IMR-90 (cell line): ENCODE data around the gene TNNI2.

Experiments used
- CEBPB ChIP-seq: IDR thresholded peaks from 2 replicates; pipeline ENCODE4 v1.6.1; 2012; ENCODE audit warnings: low read depth, low read length, improper control_type of control experiment
- CHD1 ChIP-seq: IDR thresholded peaks from 2 replicates; pipeline ENCODE4 v1.6.1; 2012; ENCODE audit warnings: low read depth, low read length, improper control_type of control experiment
- CTCF ChIP-seq: conservative IDR thresholded peaks from 2 replicates; pipeline ENCODE4 v1.5.1; 2012; ENCODE audit warnings: mild to moderate bottlenecking, low read depth, low read length, improper control_type of control experiment
- FOS ChIP-seq: fragments of 150-350 bp; IDR thresholded peaks from 2 replicates; pipeline ENCODE4 v1.6.1; 2016; ENCODE audit warnings: low read depth, low read length
- MAFK ChIP-seq: IDR thresholded peaks from 2 replicates; pipeline ENCODE4 v1.6.1; 2012; ENCODE audit warnings: low read depth, low read length, improper control_type of control experiment
- MXI1 ChIP-seq: IDR thresholded peaks from 2 replicates; pipeline ENCODE4 v1.6.1; 2012; ENCODE audit warnings: low read depth, mild to moderate bottlenecking, low read length, moderate library complexity, borderline replicate concordance
- POLR2A ChIP-seq: IDR thresholded peaks from 2 replicates; pipeline ENCODE4 v1.6.1; 2012; ENCODE audit warnings: mild to moderate bottlenecking, low read depth, low read length
- RAD21 ChIP-seq: IDR thresholded peaks from 2 replicates; pipeline ENCODE4 v1.6.1; 2012; ENCODE audit warnings: low read length, improper control_type of control experiment
- SMC3 ChIP-seq: fragments of 150-350 bp; IDR thresholded peaks from 2 replicates; pipeline ENCODE4 v1.6.1; 2016; ENCODE audit warnings: low read depth, mild to moderate bottlenecking, antibody characterized with exemption, low read length, moderate library complexity
- USF2 ChIP-seq: fragments of 150-350 bp; IDR thresholded peaks from 2 replicates; pipeline ENCODE4 v1.6.1; 2017; ENCODE audit warnings: mild to moderate bottlenecking, antibody characterized with exemption, low read length, low read depth

GRCh38 chr11:1857064-1857463 lies 18.3 kb downstream of the TNNI2 start:
- TF ChIP-seq CTCF = no peak
- TF ChIP-seq POLR2A = no peak
- no peak for TF ChIP-seq SMC3
- no peak for TF ChIP-seq MAFK
- no peak for TF ChIP-seq RAD21
- TF ChIP-seq USF2 = no peak
- TF ChIP-seq MXI1 = no peak
- no peak for TF ChIP-seq FOS
- TF ChIP-seq CHD1 = no peak
- TF ChIP-seq CEBPB = no peak
